Measurements from ENCODE around the gene FKBP5.

DNA sequence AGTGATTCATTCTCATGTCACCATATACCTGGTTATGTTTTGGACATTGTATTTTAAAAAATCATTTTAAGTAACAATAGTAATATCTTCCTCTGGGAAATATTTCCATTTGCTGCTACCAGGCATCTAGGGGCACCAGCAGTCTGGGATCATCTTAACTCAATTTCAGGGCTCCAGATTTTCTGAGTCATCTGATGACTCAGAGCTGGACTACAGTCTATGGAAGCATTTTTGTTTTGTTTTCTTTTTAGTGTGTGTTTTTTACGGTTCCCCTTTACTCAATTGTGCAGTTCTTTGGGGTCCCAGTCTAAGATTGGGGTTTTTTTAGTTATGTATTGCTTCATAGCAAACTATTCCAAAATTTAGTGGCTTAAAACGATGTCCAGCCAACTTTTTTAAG is 5.7 kb upstream of the FKBP5 start:
- TF ChIP-seq, protein P1, sequence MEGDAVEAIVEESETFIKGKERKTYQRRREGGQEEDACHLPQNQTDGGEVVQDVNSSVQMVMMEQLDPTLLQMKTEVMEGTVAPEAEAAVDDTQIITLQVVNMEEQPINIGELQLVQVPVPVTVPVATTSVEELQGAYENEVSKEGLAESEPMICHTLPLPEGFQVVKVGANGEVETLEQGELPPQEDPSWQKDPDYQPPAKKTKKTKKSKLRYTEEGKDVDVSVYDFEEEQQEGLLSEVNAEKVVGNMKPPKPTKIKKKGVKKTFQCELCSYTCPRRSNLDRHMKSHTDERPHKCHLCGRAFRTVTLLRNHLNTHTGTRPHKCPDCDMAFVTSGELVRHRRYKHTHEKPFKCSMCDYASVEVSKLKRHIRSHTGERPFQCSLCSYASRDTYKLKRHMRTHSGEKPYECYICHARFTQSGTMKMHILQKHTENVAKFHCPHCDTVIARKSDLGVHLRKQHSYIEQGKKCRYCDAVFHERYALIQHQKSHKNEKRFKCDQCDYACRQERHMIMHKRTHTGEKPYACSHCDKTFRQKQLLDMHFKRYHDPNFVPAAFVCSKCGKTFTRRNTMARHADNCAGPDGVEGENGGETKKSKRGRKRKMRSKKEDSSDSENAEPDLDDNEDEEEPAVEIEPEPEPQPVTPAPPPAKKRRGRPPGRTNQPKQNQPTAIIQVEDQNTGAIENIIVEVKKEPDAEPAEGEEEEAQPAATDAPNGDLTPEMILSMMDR (IDR thresholded peaks at IDR 0.05; ENCODE audit: insufficient read depth, low read depth, low read length) = no peak
- TF ChIP-seq EZH2 (IDR thresholded peaks at IDR 0.05; ENCODE audit: insufficient read depth, low read length) = no peak

All from astrocyte (in vitro differentiated cells and primary cell).